HL-60/S4 treated with phorbol 12-myristate 13-acetate at 8.2 ng/mL for 4 days and 3 days (cell line): ENCODE measurements around the gene DSCAM.
"Not testable (repeated sequence)": the region's sequence is repeated elsewhere in the genome, so short reads cannot be mapped to it uniquely, and the experiment has no call there.

Experiments used
- in situ Hi-C: fragments of 300-500 bp; cut with MboI; formaldehyde crosslinking; loops from 2 replicates; pipeline ENCODE4 v1.15.0; 2022; ENCODE audit warnings: low sequenced_read_pairs

Gene DSCAM

GRCh38 chr21:40474513-40474912 is 372.4 kb downstream of the DSCAM start:
- in situ Hi-C loops: no loop called here

DNA sequence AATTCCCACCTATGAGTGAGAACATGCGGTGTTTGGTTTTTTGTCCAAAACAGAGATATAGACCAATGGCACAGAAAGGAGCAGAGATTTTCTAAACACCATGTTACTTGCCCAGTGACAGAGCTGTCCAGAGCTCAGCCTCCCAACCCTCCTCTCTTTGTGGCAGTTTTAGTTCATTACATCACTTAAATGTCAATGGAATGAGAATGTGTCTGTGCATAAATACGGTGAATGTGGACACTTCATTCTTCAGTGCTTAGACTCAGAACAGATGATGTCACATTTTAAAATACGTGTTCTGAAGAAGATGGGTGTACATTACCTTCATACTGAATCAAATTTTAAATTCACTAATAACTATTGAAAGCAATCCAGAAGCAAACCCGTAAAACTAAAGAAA is 374.9 kb downstream of the DSCAM start:
- in situ Hi-C loops: no loop called here

DNA sequence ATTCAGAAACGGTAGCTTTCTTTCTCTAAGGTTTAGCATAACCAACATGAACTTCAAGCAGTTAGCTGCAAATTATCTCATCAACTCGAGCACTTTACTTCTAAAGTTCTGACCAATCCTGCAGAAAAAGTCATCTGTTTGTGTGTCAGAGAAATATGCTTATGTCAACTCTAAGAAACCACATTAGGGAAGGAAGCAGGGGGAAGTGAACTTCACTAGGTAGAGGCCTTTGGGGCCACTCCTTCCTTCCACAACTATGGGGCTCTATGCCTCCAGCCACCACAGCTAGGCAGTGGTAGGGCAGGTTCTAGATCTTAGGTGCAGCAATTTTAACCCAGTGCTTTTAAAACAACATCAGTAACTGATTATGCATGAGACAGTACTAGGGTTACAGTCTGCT is 375.9 kb downstream of the DSCAM start:
- in situ Hi-C loops: no loop called here

DNA sequence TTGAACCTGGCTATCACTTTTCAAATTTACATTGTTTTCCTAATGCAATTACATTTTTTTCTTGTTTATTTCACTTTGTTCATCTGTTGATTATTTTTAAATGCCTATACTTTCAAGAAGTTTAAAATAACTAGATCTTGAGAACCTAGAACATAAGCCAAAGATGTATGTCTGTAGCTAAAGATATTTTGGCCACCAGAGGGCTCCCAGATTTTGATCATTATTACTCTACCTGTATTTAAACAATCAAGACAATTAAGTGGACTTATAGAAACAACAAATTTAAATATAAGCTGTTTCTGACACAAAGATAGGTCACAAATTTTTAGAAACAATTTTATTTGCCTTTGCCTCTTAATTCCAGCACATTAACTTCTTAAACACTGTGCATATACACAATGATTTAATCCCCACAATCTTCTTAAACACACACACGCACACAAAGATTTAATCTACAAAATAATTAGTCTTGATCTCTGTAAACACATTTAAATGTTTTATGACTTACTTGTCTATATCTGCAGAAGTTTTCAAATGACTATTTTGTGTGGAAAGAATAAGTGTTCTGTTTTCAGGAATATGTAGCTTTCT is 380.0 kb downstream of the DSCAM start:
- in situ Hi-C loops: no loop called here

DNA sequence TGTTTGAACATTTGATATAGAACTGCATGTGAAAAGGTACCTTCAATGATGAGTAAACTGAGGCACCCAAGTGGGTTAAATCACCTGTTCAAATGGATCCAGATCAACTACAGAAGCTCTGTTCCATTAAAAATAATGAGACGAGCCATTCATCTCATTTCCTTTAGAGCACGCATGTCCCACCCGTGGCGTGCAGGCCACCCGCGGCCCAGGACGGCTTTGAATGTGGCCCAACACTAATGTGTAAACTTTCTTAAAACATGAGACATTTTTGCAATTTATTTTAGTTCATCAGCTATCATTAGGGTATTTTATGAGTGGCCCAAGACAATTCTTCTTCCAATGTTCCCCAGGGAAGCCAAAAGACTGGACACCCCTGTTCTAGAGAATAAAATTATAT is 381.6 kb downstream of the DSCAM start:
- in situ Hi-C loops: no loop called here

- in situ Hi-C loops: no loop called here
Measured at GRCh38 chr21:40463176-40463575, 383.8 kb downstream of the DSCAM start.

DNA sequence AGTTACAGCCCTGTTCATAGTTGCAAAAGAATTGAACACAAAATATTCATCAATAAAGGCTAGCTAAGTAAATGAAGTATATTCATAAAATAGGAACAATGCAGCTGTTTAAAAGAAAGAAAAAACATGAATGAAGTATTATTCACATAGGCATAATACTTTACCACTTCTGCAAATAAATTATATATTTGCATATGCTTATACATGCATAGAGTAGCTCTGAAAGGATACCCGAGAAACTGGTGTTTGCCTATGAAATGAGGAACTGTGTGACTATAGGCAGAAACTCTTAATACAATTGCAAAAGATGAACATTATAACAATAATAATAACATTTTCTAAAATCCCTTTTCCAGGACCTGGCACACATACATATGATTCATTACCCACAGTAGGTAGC is 385.9 kb downstream of the DSCAM start:
- in situ Hi-C loops: no loop called here

GRCh38 chr21:40457741-40458140 is 389.2 kb downstream of the DSCAM start:
- in situ Hi-C loops: no loop called here

GRCh38 chr21:40454057-40454456 is 392.9 kb downstream of the DSCAM start:
- in situ Hi-C loops: no loop called here

GRCh38 chr21:40453183-40453582 is 393.8 kb downstream of the DSCAM start:
- in situ Hi-C loops: no loop called here

DNA sequence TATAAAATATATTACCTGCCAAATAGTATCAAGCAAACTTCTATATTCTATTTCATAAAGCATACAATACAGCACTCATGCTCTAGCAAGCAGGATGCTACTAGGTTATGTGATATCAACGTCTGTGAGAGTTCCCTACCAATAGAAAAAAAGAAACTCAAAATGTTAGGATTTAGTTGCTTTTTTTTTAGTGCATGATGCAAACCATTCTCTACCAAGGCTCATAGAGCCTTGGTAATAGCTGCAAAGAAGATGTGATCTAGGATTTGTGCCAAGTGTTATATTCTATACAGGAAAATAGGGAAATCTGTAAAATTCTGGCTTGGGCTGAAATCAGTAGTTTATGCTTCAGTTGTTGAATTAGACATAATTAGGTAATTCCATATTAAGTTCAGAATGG is 394.4 kb downstream of the DSCAM start:
- in situ Hi-C loops: no loop called here

DNA sequence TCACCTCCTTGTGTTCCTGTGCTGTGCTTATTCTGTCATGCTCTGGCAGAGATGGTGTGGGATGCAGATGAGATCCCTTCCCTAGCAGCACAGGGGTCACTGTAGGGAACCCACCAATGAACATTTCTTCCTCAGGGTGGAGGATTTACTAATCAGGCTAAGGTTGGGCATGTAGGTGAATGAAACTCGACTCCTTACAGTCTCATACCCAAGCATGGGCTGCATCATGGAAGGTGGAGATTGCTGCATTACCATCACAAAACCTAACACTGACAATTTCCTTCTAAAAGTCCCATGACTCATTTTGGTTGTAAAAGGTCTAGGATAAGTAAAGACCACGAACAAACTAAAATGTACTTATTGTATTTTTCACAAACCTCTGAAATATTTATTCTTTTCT is 399.9 kb downstream of the DSCAM start:
- in situ Hi-C loops: no loop called here

DNA sequence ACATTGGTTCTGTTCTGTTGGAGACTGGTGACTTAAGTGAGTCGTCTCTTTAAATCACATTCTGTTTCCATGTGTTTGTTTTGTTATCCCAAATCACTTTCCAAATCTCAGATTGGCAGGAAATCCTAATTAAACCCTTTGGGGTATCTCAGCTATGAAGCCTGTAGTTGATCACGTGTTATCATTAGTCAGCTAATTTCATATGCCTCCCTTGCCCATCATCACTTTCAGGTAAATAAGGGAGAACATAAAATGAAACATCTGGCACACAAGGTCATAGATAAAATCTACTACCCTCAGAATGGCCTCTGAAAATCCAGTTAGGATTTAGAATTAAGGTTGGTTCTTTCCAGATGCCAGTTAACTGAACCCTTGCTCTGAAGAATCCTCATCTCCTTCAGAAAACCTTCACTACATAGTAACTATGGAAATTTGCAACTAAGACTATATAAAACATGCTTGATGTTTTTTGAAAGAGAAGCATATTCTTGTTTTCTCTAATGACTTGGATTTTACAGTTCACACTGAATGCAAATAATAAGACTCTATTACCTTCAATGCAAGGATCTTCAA is 401.5 kb downstream of the DSCAM start:
- in situ Hi-C loops: no loop called here

GRCh38 chr21:40439581-40439980 is 407.4 kb downstream of the DSCAM start:
- in situ Hi-C loops: not testable (repeated sequence)

- in situ Hi-C loops: no loop called here
Measured at GRCh38 chr21:40438616-40439015, 408.3 kb downstream of the DSCAM start.

- in situ Hi-C loops: no loop called here
Measured at GRCh38 chr21:40436261-40436660, 410.7 kb downstream of the DSCAM start.

- in situ Hi-C loops: no loop called here
Measured at GRCh38 chr21:40433538-40433937, 413.4 kb downstream of the DSCAM start.

DNA sequence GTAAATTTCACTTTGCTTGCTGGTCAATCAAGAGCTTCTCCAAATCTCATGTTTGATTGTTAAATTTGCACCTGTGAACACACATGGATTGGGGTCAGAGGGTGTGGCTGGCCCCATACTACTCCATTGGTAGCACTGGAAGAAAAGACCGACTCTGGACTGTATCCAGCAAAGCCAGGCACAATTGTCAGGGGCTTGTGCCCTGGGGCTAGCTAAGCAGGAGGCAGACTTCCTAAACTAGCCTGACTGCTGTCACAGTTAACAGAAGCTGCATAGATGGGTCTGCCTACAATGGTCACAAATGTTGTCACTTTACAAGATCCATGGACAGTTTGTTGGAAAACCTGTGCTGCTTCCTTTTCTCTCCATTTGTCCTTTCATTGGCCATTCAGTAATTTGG is 421.0 kb downstream of the DSCAM start:
- in situ Hi-C loops: no loop called here

- in situ Hi-C loops: no loop called here
Measured at GRCh38 chr21:40422896-40423635, 423.9 kb downstream of the DSCAM start.

GRCh38 chr21:40421121-40421520 is 425.8 kb downstream of the DSCAM start:
- in situ Hi-C loops: no loop called here

GRCh38 chr21:40416572-40416971 is 430.4 kb downstream of the DSCAM start:
- in situ Hi-C loops: no loop called here

DNA sequence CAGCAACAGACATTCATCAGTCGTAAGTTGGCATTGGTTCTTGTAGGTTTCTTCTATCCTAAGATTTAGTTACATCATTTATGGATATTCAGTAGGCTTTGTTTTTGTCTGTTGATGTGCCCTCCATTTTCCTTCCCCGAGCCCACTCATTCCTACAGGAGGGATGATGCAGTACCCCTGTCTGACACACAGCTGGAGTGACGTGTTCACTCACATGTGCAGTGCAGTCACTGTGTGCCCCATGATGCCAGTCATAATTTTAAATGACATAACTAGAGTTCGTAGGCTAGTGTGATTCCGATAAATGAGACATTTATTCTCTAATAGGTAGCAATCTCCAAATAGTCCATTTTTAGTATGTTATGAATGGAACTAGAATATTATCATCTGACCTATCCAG is 438.4 kb downstream of the DSCAM start:
- in situ Hi-C loops: no loop called here
